Suprapubic skin (tissue), 4 donors: ENCODE measurements around the gene INHBA.

Source experiments
- CTCF ChIP-seq, 2 donors: fragments of 200-600 bp in 1 of 2; fragments of 450-650 bp in 1 of 2; sonication (generic) in 1 of 2; IDR thresholded peaks; one replicate each; pipeline ENCODE4 v1.5.1; 2016 to 2019; ENCODE audit warnings: antibody characterized with exemption in 2 of 2, mild to moderate bottlenecking in 1 of 2, moderate library complexity in 1 of 2
- EP300 ChIP-seq: sonication (generic); formaldehyde crosslinking; IDR thresholded peaks from one replicate; pipeline ENCODE4 v1.6.1; 2017; ENCODE audit warnings: antibody characterized with exemption
- POLR2A ChIP-seq, 2 donors: fragments of 450-650 bp; IDR thresholded peaks; one replicate each; pipeline ENCODE4 v1.6.1; 2017; ENCODE audit warnings: antibody characterized with exemption in 2 of 2, mild to moderate bottlenecking in 2 of 2, moderate library complexity in 2 of 2
- POLR2AphosphoS5 ChIP-seq, 3 donors: sonication (generic); formaldehyde crosslinking; IDR thresholded peaks; one replicate each; pipeline ENCODE4 v1.6.1; 2017; ENCODE audit warnings: antibody characterized with exemption in 3 of 3

- TF ChIP-seq CTCF (IDR thresholded peaks at IDR 0.05) (no peak), EP300 (no peak), POLR2AphosphoS5 (IDR thresholded peaks at IDR 0.05) (no peak), POLR2A (IDR thresholded peaks at IDR 0.05) (no peak)
Measured at GRCh38 chr7:41652267-41652666, 50.6 kb downstream of the INHBA start.
